ENCODE results near the gene AQP12A.

AQP12A gene

DNA sequence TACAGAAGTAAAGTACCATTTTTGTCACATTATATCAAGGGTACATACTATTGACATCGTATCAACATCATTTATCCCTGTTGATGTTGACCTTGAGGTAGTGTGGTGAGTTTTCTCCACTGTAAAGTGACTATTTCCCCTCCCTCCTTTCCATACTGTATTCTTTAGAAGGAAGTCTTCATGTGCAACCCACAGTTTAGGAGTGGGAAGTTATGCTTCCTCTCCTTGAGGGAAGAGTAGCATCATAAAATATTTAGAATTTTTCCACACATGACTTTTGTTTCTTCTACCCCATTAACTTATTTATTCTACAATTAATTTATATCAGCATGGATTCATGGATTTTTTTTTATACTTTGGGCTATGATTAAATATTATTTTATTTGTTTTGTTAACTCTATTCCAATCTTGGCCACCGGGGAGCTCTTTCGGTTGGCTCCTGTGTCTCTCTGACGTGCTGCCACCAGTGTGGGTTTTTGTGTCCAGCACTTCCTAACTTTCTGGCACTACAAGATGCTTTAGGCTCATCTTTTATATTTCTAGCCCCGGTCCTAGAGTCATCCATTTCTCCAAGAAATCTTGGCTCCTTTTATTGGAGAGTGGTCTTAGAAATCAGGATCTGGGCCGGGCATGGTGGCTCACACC, 28.0 kb upstream of the AQP12A start:
- Histone ChIP-seq H3K4me1 (ENCODE audit: control insufficient read depth in 1 of 2, insufficient read depth in 1 of 2, low read depth in 1 of 2, low read length in 1 of 2) (no peaks in the 10 kb centered on the region), H3K27me3 (peaks cover 64% of the 10 kb centered on the region), H3K27ac (no peak overlapping the region), H3K9me3 (no peaks in the 10 kb centered on the region), H3K36me3 (no peaks in the 10 kb centered on the region), H3K4me3 (ENCODE audit: low read depth in 1 of 2, low read length in 1 of 2) (no peak overlapping the region)
- TF ChIP-seq, protein P1, sequence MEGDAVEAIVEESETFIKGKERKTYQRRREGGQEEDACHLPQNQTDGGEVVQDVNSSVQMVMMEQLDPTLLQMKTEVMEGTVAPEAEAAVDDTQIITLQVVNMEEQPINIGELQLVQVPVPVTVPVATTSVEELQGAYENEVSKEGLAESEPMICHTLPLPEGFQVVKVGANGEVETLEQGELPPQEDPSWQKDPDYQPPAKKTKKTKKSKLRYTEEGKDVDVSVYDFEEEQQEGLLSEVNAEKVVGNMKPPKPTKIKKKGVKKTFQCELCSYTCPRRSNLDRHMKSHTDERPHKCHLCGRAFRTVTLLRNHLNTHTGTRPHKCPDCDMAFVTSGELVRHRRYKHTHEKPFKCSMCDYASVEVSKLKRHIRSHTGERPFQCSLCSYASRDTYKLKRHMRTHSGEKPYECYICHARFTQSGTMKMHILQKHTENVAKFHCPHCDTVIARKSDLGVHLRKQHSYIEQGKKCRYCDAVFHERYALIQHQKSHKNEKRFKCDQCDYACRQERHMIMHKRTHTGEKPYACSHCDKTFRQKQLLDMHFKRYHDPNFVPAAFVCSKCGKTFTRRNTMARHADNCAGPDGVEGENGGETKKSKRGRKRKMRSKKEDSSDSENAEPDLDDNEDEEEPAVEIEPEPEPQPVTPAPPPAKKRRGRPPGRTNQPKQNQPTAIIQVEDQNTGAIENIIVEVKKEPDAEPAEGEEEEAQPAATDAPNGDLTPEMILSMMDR (IDR thresholded peaks at IDR 0.05): no peak

DNA sequence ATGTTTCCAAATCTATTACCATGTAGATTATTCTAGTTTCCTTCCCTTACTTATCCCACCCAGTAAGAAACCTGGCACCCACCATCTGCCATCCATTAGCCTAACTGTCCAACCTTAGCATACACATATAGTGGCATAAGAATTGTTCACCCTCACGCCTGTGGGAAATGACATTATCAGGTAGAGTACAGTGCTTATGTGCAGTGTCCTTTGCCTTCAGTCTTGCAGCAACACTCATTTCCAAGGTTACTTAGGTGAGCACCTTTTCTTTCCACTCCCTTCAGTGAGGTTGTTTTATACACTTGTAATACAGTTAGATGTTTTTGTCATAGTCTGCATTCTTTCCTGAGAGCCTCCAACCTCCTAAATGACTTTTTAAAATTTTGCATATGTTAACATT, 27.0 kb upstream of the AQP12A start:
- Histone ChIP-seq H3K9me3 (no peaks in the 10 kb centered on the region), H3K27me3 (peaks cover 63% of the 10 kb centered on the region), H3K4me1 (ENCODE audit: control insufficient read depth in 1 of 2, insufficient read depth in 1 of 2, low read depth in 1 of 2, low read length in 1 of 2) (no peaks in the 10 kb centered on the region), H3K27ac (no peak overlapping the region), H3K4me3 (ENCODE audit: low read depth in 1 of 2, low read length in 1 of 2) (no peak overlapping the region), H3K36me3 (no peaks in the 10 kb centered on the region)
- TF ChIP-seq, protein P1 (IDR thresholded peaks at IDR 0.05): no peak

DNA sequence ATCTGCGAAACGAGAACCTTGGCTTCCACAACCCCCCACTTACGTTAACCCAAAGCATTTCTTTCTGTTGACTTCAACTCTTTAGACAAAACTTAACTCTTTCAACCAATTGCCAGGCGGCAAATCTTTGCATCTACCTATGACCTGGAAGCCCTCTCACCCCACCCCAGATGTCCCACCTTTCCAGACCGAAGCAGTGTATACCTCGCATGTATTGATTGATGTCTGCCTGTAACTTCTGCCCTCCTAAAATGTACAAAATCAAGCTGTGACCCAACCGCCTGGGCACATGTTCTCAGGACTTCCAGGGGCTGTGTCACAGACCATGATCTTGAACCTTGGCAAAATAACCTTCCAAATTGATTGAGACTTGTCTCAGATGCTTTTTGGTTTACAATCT, 21.3 kb upstream of the AQP12A start:
- no peaks in the 10 kb centered on the region for H3K9me3 ChIP-seq
- TF ChIP-seq, protein P1 (IDR thresholded peaks at IDR 0.05): no peak
- H3K27ac ChIP-seq: no peak overlapping the region
- no peak overlapping the region for H3K4me3 ChIP-seq (ENCODE audit: low read depth in 1 of 2, low read length in 1 of 2)
- H3K27me3 ChIP-seq: peaks cover 87% of the 10 kb centered on the region
- H3K4me1 ChIP-seq (ENCODE audit: control insufficient read depth in 1 of 2, insufficient read depth in 1 of 2, low read depth in 1 of 2, low read length in 1 of 2): no peaks in the 10 kb centered on the region
- no peaks in the 10 kb centered on the region for H3K36me3 ChIP-seq

DNA sequence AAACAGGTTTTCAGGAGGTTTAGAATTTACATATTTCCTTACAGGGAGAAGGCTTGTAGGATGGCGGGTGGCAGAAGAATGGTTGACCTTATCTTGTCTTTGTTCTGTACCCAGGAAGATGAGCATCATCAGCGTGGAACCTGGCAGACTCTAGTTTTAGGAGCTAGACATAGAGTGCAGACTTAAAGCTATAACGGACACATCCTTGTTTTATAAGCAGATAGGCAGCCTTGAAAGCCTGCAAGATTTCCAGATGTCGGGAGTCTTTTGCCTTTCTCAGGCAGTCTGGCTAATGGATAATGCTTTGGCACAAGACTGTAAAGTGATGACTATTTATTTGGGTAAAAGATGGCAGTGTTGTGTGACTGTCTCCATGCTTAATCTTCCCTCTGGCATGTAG, 20.7 kb upstream of the AQP12A start:
- Histone ChIP-seq H3K4me3 (ENCODE audit: low read depth in 1 of 2, low read length in 1 of 2) (no peak overlapping the region), H3K27me3 (peaks cover 82% of the 10 kb centered on the region), H3K4me1 (ENCODE audit: control insufficient read depth in 1 of 2, insufficient read depth in 1 of 2, low read depth in 1 of 2, low read length in 1 of 2) (no peaks in the 10 kb centered on the region), H3K9me3 (no peaks in the 10 kb centered on the region), H3K36me3 (no peaks in the 10 kb centered on the region), H3K27ac (no peak overlapping the region)
- TF ChIP-seq, protein P1 (IDR thresholded peaks at IDR 0.05): no peak

DNA sequence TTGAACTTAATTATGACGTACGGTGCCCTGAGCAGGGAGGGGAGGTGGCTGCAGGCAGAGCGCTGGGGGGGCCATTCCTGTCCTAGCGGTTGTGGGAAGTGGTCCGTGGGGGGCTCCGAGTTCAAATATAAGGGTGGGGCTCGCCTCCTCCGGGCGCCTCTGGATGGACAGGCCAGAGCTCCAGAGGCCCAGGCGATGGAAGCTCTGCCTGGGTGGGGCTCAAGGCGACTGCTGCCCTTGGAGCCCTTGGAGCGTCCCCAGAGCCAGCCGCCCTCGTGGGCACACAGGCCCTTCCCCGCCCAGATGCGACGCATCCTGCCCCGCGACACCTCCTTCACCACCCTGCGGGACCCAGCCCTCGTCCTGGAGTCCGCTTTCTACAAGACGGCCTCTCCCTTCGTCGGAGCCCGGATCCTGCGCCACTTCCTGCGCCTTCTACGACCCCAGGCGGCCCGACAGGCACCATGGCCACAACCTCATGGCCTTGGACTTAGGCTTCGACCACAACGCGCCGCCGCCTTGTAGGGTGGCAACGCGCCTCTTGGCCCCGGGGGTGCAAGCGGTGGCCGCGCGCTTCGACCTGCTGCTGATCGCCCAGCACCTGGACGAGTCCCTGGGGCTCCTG, 19.5 kb upstream of the AQP12A start:
- Histone ChIP-seq H3K4me1 (ENCODE audit: control insufficient read depth in 1 of 2, insufficient read depth in 1 of 2, low read depth in 1 of 2, low read length in 1 of 2) (no peaks in the 10 kb centered on the region), H3K27ac (no peak overlapping the region), H3K36me3 (no peaks in the 10 kb centered on the region), H3K4me3 (ENCODE audit: low read depth in 1 of 2, low read length in 1 of 2) (no peak overlapping the region), H3K9me3 (no peaks in the 10 kb centered on the region), H3K27me3 (peaks cover 69% of the 10 kb centered on the region)
- TF ChIP-seq, protein P1 (IDR thresholded peaks at IDR 0.05): no peak

All from neutrophil (primary cell).